ENCODE measurements around the gene NKIRAS1. TPM values are rescaled to one million over a fixed set of nuclear protein-coding genes. Genes with fewer than 3 reads are reported as not detected.
"Not testable (repeated sequence)": the region's sequence is repeated elsewhere in the genome, so short reads cannot be mapped to it uniquely, and the experiment has no call there.

Gene NKIRAS1
- total RNA-seq, 6 experiments from 2014 or later, result 10.9 to 13.5 (median 11.6) TPM

DNA sequence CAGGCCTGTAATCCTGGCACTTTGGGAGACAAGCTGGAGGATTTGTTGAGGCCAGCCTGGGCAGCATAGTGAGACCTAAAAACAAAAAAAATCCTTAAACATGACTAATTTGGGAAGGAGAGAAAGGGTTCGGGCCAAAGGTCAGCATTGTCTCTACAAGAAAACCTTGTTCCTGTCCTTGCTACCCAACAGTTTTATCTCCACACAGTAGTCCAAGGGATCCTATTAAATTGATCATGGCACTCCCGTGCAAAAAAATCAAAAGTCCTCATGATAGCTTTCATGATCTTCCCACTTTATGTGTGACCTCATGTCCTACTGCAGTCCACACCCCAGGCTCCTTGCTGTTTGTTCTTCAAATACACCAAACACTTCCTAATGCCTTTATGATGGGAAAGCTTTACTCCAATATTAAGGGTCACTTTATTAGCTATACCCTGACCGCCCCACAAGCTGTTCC is 4.3 kb upstream of the NKIRAS1 start:
- Mint-ChIP-seq H3K9me3 (0 out of 2 replicates have a peak, but pooled peaks cover 3% of the 10 kb centered on the region), H3K27ac (peak overlapping the region; percentile 38), H3K36me3 (ENCODE audit: low read depth) (peaks cover 45% of the 10 kb centered on the region), H3K4me1 (ENCODE audit: low read depth) (peaks cover 33% of the 10 kb centered on the region), H3K27me3 (ENCODE audit: insufficient read depth) (peaks cover 7% of the 10 kb centered on the region), H3K4me3 (no peak overlapping the region)
- no peak for DNase-seq
- TF ChIP-seq, protein P1, sequence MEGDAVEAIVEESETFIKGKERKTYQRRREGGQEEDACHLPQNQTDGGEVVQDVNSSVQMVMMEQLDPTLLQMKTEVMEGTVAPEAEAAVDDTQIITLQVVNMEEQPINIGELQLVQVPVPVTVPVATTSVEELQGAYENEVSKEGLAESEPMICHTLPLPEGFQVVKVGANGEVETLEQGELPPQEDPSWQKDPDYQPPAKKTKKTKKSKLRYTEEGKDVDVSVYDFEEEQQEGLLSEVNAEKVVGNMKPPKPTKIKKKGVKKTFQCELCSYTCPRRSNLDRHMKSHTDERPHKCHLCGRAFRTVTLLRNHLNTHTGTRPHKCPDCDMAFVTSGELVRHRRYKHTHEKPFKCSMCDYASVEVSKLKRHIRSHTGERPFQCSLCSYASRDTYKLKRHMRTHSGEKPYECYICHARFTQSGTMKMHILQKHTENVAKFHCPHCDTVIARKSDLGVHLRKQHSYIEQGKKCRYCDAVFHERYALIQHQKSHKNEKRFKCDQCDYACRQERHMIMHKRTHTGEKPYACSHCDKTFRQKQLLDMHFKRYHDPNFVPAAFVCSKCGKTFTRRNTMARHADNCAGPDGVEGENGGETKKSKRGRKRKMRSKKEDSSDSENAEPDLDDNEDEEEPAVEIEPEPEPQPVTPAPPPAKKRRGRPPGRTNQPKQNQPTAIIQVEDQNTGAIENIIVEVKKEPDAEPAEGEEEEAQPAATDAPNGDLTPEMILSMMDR (IDR thresholded peaks at IDR 0.05), result no peak

DNA sequence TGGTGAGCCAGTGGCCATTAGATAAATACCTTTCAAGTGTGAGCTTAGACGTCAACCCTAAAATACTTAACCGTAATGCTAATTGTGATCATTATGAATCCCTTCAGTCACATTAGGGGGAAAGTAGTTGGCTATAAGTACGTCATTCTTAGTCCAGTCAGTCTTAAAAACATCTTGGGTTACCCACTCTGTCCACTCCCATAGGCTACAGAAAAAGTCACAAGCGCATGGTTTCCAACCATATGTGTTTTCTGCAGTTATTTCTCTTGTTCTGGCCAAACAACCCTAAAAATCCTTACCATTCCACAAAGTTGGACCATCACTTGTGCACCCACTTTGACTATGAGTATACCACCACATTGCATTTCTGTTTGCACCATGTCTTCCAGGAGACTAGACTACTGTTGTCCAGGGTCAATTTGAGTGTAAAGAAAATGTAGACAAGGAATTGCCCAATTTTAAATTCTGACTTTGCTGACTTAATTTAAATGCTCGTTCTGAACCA is 3.4 kb upstream of the NKIRAS1 start:
- Mint-ChIP-seq H3K27ac (peak overlapping the region; percentile 25), H3K36me3 (ENCODE audit: low read depth) (peaks cover 45% of the 10 kb centered on the region), H3K4me3 (peak overlapping the region; percentile 100; the same call in 1 of the 2 replicates), H3K27me3 (ENCODE audit: insufficient read depth) (peaks cover 7% of the 10 kb centered on the region), H3K4me1 (ENCODE audit: low read depth) (peaks cover 41% of the 10 kb centered on the region), H3K9me3 (0 out of 2 replicates have a peak, but pooled peaks cover 3% of the 10 kb centered on the region)
- TF ChIP-seq, protein P1 (IDR thresholded peaks at IDR 0.05), result no peak
- DNase-seq, result no peak

DNA sequence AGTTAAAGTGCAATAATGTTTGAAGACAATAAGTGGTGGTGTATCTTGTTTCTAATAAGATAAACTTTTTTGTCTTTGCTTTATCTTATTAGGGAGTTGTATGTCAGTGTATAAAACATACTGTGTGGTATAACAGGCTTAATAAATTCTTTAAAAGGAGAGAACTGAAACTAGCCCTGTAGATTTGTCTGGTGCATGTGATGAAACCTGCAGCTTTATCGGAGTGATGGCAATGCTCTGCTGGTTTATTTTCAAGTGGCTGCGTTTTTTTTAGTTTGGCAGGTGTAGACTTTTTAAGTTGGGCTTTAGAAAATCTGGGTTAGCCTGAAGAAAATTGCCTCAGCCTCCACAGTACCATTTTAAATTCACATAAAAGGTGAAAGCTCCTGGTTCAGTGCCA is 2.8 kb upstream of the NKIRAS1 start:
- Mint-ChIP-seq H3K27ac (peak overlapping the region; percentile 25), H3K4me1 (ENCODE audit: low read depth) (peaks cover 47% of the 10 kb centered on the region), H3K27me3 (ENCODE audit: insufficient read depth) (peaks cover 5% of the 10 kb centered on the region)

DNA sequence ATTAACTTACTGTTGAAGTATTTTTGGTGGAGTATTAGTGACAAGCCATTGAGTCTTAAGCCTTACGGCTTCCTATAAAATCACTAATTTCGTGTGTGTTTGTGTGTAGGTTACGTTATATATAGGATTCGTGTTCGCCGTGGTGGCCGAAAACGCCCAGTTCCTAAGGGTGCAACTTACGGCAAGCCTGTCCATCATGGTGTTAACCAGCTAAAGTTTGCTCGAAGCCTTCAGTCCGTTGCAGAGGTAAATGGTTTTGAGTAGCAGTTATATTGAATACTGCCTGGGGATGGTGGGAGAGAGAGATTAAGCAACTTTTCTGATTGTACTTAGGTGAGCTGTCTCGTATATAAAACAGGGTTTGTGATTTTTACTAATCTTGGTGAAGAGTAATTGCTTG is 1.5 kb upstream of the NKIRAS1 start:
- Mint-ChIP-seq H3K27ac (peak overlapping the region; percentile 99), H3K36me3 (ENCODE audit: low read depth) (peaks cover 45% of the 10 kb centered on the region), H3K4me1 (ENCODE audit: low read depth) (peaks cover 51% of the 10 kb centered on the region), H3K4me3 (peak overlapping the region; percentile 100)
- H3K27me3 Mint-ChIP-seq (ENCODE audit: insufficient read depth); DNase-seq; H3K9me3 Mint-ChIP-seq: not testable (repeated sequence)

More for the DNA sequence above, 2.8 kb upstream of the NKIRAS1 start:
- DNase-seq, result no peak
- Mint-ChIP-seq H3K36me3 (ENCODE audit: low read depth) (peaks cover 45% of the 10 kb centered on the region), H3K4me3 (peak overlapping the region; percentile 100), H3K9me3 (0 out of 2 replicates have a peak, but pooled peaks cover 3% of the 10 kb centered on the region)
- TF ChIP-seq, protein P1 (IDR thresholded peaks at IDR 0.05), result no peak

DNA sequence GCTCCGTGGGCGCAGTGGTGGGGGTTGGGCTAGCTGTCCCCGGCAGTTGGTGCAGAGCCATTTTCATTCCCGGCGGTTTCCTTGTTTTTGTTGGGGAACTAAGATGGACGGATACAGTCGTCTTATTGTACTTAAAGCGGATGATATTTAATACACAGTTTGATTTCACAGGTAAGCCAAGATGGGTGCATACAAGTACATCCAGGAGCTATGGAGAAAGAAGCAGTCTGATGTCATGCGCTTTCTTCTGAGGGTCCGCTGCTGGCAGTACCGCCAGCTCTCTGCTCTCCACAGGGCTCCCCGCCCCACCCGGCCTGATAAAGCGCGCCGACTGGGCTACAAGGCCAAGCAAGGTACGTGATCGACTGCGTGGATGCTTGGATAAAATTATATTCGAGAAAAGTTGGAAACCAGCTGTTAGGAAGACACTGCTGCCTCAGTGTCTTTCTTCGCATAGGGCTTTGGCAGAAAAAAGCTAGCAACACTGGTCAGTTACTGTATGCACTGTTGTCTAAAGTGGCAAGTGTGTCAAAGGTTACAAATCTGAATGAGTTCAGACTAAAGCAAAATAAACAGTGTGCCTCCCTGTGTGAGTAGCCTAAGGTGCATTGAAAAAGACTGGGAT is 1.0 kb upstream of the NKIRAS1 start:
- not testable (repeated sequence) for H3K9me3 Mint-ChIP-seq; H3K27me3 Mint-ChIP-seq (ENCODE audit: insufficient read depth)
- Mint-ChIP-seq H3K4me3 (peak overlapping the region; percentile 100), H3K36me3 (ENCODE audit: low read depth) (peaks cover 45% of the 10 kb centered on the region), H3K27ac (peak overlapping the region; percentile 99), H3K4me1 (ENCODE audit: low read depth) (peaks cover 53% of the 10 kb centered on the region)
- DNase-seq, result peak; percentile 21

DNA sequence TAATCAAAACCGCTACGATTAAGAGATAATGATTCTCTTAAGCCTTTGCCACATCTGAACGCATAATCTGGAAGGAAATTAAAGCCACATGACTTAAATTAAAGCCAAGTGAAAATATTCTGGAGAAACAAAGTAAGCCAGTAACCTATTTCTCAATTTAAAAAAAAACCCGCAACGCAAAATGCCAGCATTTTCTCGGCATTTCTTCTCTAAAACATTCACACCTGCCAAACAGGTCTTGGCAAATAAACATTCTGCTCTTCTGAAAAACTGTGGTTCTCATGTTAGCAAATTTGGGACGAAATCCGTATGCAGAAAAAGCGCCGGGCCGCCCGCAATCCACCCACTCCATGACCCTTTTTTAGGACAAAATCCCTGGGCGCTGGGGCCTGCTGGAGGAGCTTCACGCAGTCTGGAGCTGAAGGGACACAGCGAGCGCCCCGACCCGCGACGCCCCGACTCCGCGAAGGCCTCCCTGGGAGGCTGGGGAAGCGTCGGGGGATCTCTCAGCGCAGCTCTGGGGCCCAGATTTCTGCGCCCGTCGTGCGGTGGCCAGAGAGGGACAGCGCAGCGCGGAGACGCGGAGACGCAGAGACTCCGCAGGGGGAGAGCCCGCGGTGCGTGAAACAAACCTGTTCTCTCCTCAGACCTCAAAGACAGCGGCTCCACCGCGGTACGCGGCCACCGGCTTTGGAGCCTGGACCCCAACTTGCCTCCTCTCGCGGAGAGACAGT is 471 bp downstream of the NKIRAS1 start:
- H3K27me3 Mint-ChIP-seq (ENCODE audit: insufficient read depth), result peaks cover 5% of the 10 kb centered on the region
- peaks cover 53% of the 10 kb centered on the region for H3K4me1 Mint-ChIP-seq (ENCODE audit: low read depth)
- DNase-seq, result no peak
- peak overlapping the region; percentile 100 for H3K4me3 Mint-ChIP-seq
- H3K9me3 Mint-ChIP-seq, result 0 out of 2 replicates have a peak, but pooled peaks cover 3% of the 10 kb centered on the region
- peaks cover 43% of the 10 kb centered on the region for H3K36me3 Mint-ChIP-seq (ENCODE audit: low read depth)
- TF ChIP-seq, protein P1 (IDR thresholded peaks at IDR 0.05), result no peak
- H3K27ac Mint-ChIP-seq, result peak overlapping the region; percentile 99
